GM23338 (cell line): Measurements from ENCODE around the gene TMEM53. TPM values are rescaled to one million over a fixed set of nuclear protein-coding genes. Genes with fewer than 3 reads are reported as not detected.

ENCODE experiments used
- ATAC-seq: fragments of 200-7000 bp; cut with Tn5 transposase; 3 replicates; pipeline ENCODE4 v1.9.1; 2020
- DNase-seq: peaks from one replicate; pipeline ENCODE4 v3.0.0-alpha.2; 2015; ENCODE audit warnings: low spot score
- H2AFZ ChIP-seq: fragments of 200-600 bp; sonication (generic); 2 replicates; pipeline ENCODE4 v1.8.0; 2016; ENCODE audit warnings: antibody characterized with exemption, mild to moderate bottlenecking, moderate library complexity
- H3F3A ChIP-seq: fragments of 200-600 bp; sonication (generic); replicated peaks from 2 replicates; pipeline ENCODE4 v1.8.0; 2017; ENCODE audit warnings: antibody characterized with exemption, mixed run types, low read depth
- H3K27ac ChIP-seq: fragments of 200-600 bp; sonication (generic); 2 replicates; pipeline ENCODE4 v1.6.1; 2016; ENCODE audit warnings: low read depth
- H3K27me3 ChIP-seq: fragments of 200-600 bp; sonication (generic); 2 replicates; pipeline ENCODE4 v1.8.0; 2016; ENCODE audit warnings: mild to moderate bottlenecking, mixed run types, moderate library complexity; ENCODE audit not compliant: insufficient read depth
- H3K36me3 ChIP-seq: fragments of 200-600 bp; sonication (generic); 2 replicates; pipeline ENCODE4 v1.8.0; 2016; ENCODE audit warnings: mild to moderate bottlenecking; ENCODE audit not compliant: insufficient read depth
- H3K4me1 ChIP-seq: fragments of 200-600 bp; sonication (generic); 2 replicates; pipeline ENCODE4 v1.8.0; 2016; ENCODE audit warnings: mild to moderate bottlenecking, moderate library complexity; ENCODE audit not compliant: insufficient read depth
- H3K4me2 ChIP-seq: fragments of 200-600 bp; sonication (generic); 2 replicates; pipeline ENCODE4 v1.7.1; 2017; ENCODE audit warnings: mixed run types
- H3K4me3 ChIP-seq: fragments of 200-600 bp; sonication (generic); 2 replicates; pipeline ENCODE4 v1.6.1; 2016; ENCODE audit warnings: mixed run types
- H3K79me2 ChIP-seq: fragments of 200-600 bp; sonication (generic); replicated peaks from 2 replicates; pipeline ENCODE4 v1.8.0; 2017; ENCODE audit warnings: mild to moderate bottlenecking; ENCODE audit not compliant: insufficient read depth
- H3K9me2 ChIP-seq: fragments of 200-600 bp; sonication (generic); 2 replicates; pipeline ENCODE4 v1.8.0; 2017; ENCODE audit not compliant: insufficient read depth
- H4K20me1 ChIP-seq: fragments of 200-600 bp; sonication (generic); replicated peaks from 2 replicates; pipeline ENCODE4 v1.8.0; 2017; ENCODE audit warnings: mild to moderate bottlenecking; ENCODE audit not compliant: insufficient read depth
- H3K27ac Mint-ChIP-seq: 2 replicates; pipeline ENCODE4 v1.8.0; 2020; ENCODE audit warnings: inconsistent platforms, mild to moderate bottlenecking, moderate library complexity, mixed read lengths
- H3K27me3 Mint-ChIP-seq: 3 replicates; pipeline ENCODE4 v1.8.0; 2022; ENCODE audit warnings: low read depth, mild to moderate bottlenecking, moderate library complexity, mixed read lengths, inconsistent platforms; ENCODE audit not compliant: insufficient read depth, poor library complexity
- H3K36me3 Mint-ChIP-seq: 3 replicates; pipeline ENCODE4 v1.8.0; 2021; ENCODE audit warnings: low read depth, mild to moderate bottlenecking, inconsistent platforms, moderate library complexity, mixed read lengths
- H3K4me1 Mint-ChIP-seq: 3 replicates; pipeline ENCODE4 v1.8.0; 2020; ENCODE audit warnings: mild to moderate bottlenecking, inconsistent platforms, mixed read lengths
- H3K4me3 Mint-ChIP-seq: 3 replicates; pipeline ENCODE4 v1.8.0; 2021; ENCODE audit warnings: moderate library complexity, mild to moderate bottlenecking, inconsistent platforms, mixed read lengths
- H3K9me3 Mint-ChIP-seq: 3 replicates; pipeline ENCODE4 v1.8.0; 2020; ENCODE audit warnings: moderate library complexity, mild to moderate bottlenecking, inconsistent platforms, mixed read lengths
- CTCF ChIP-seq, 2 experiments: fragments of 200-600 bp in 1 of 2; sonication (generic) in 1 of 2; conservative IDR thresholded peaks; 2 replicates each; pipeline versions ENCODE4 v1.5.1 to v1.6.1; 2016 to 2017; ENCODE audit warnings: antibody characterized with exemption in 2 of 2, low read depth in 2 of 2, mild to moderate bottlenecking in 2 of 2, moderate library complexity in 1 of 2
- ETS1 ChIP-seq: IDR thresholded peaks from 2 replicates; pipeline ENCODE4 v1.6.1; 2016; ENCODE audit warnings: antibody characterized with exemption
- EZH2 ChIP-seq: fragments of 200-600 bp; sonication (generic); IDR thresholded peaks from one replicate; pipeline ENCODE4 v1.8.0; 2017; ENCODE audit warnings: antibody characterized with exemption, mild to moderate bottlenecking, low read depth; ENCODE audit not compliant: unreplicated experiment
- EZH2phosphoT487 ChIP-seq: fragments of 200-600 bp; sonication (generic); IDR thresholded peaks from one replicate; pipeline ENCODE4 v1.8.1; 2018; ENCODE audit warnings: antibody characterized with exemption; ENCODE audit not compliant: unreplicated experiment
- JUNB ChIP-seq: IDR thresholded peaks from one replicate; pipeline ENCODE4 v1.6.1; 2016; ENCODE audit warnings: antibody characterized with exemption; ENCODE audit not compliant: unreplicated experiment
- NANOG ChIP-seq: IDR thresholded peaks from 2 replicates; pipeline ENCODE4 v1.6.1; 2016; ENCODE audit warnings: antibody characterized with exemption, borderline replicate concordance
- POLR2AphosphoS5 ChIP-seq: IDR thresholded peaks from 2 replicates; pipeline ENCODE4 v1.6.1; 2016; ENCODE audit warnings: antibody characterized with exemption, low read depth
- STAT1 ChIP-seq: IDR thresholded peaks from one replicate; pipeline ENCODE4 v1.6.1; 2016; ENCODE audit warnings: antibody characterized with exemption; ENCODE audit not compliant: unreplicated experiment
- ZNF462 ChIP-seq: fragments of 250-450 bp; sonication (Bioruptor Pico); IDR thresholded peaks from 2 replicates; pipeline ENCODE4 v1.5.0; 2020; ENCODE audit warnings: mild to moderate bottlenecking, moderate library complexity
- polyA plus RNA-seq: library from polyadenylated mRNA; unstranded; fragments of >200 nt; fragmentation: Nextera tagmentation; extraction: Ambion mirVana; gene quantifications from 2 replicates; pipeline ENCODE4 v1.2.1, GENCODE V29; 2016
- total RNA-seq: library from RNA; depleted of rRNA; stranded (reverse); fragments of >200 nt; shearing (Covaris generic); gene quantifications from 2 replicates; pipeline ENCODE4 v1.2.3, GENCODE V29; 2014

The TMEM53 gene
- total and polyA plus RNA-seq, 2 experiments from 2014 or later: 15.4 to 20.8 TPM

DNA sequence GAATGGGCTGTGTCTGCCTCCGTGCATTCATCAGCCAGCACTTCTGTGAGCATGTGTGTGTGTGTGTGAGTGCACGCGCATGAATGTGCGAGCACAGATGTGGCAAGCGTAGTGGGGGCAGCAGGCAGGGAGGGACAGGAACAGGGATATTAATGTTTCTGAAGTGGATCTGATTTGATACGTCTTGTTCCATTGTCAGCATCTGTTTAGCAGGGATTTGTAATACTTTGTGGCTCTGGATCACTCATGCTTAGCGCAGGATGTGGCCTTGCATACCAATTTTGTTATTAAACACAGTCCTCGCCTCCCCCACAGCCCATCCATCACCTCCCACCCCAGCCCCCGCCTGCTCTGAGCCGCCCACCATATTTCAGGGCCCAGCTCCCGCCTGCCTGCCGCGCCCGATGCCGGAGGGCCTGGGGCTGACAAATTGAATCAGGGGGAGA, 52.4 kb downstream of the TMEM53 start (continued):
- TF ChIP-seq STAT1: no peak
- no peak for TF ChIP-seq CTCF (conservative IDR thresholded peaks at IDR 0.05; ENCODE audit: low read depth in 2 of 2)

DNA sequence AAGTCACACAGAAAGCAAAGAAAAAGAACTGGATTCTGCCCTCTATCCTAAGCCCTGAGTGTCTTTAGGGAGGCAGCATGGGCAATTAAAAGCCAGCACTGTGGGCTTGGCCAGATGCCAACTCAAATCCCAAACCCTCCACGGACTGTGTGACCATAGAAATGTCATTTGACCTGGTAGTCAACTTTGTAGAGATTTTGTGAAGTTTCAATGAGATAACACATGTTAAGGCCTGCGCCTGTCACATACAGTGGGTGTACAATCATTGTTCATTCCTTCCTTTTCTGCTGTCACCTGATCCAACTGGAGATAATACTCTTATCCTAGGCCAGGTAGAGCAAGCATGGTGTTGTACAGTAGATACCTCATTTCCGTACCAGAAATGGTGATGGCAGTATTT, 54.2 kb downstream of the TMEM53 start:
- H3K36me3 ChIP-seq: no peaks in the 10 kb centered on the region; the same call in 1 of the 2 replicates
- Mint-ChIP-seq H3K36me3 (peaks cover 7% of the 10 kb centered on the region; the same call in 1 of the 3 replicates), H3K27me3 (peaks cover 14% of the 10 kb centered on the region), H3K9me3 (no peaks in the 10 kb centered on the region), H3K4me3 (no peak overlapping the region), H3K27ac (no peak overlapping the region), H3K4me1 (peaks cover 25% of the 10 kb centered on the region)
- TF ChIP-seq JUNB (no peak), EZH2 (no peak), STAT1 (no peak), EZH2phosphoT487 (no peak), ZNF462 (CRISPR knock-in tag) (no peak), NANOG (no peak), ETS1 (no peak), CTCF (conservative IDR thresholded peaks at IDR 0.05; ENCODE audit: low read depth in 2 of 2) (no peak), POLR2AphosphoS5 (no peak)
- no peak overlapping the region for H2AFZ ChIP-seq
- DNase-seq (no peak), ATAC-seq (no peak)
- no peaks in the 10 kb centered on the region for H3K9me2 ChIP-seq
- no peak overlapping the region for H3K4me3 ChIP-seq
- H3K4me1 ChIP-seq: peaks cover 13% of the 10 kb centered on the region
- H3K79me2 ChIP-seq: no peaks in the 10 kb centered on the region
- H3K27me3 ChIP-seq: no peaks in the 10 kb centered on the region
- no peak overlapping the region for H3K27ac ChIP-seq
- no peak overlapping the region for H3K4me2 ChIP-seq
- peaks cover 6% of the 10 kb centered on the region; the same call in 1 of the 2 replicates for H4K20me1 ChIP-seq
- 0 out of 2 replicates have a peak, but pooled peaks cover 2% of the 10 kb centered on the region for H3F3A ChIP-seq
